ENCODE measurements around the gene CRBN. TPM values are rescaled to one million over a fixed set of nuclear protein-coding genes. Genes with fewer than 3 reads are reported as not detected.

Gene CRBN
- total and polyA plus RNA-seq, 12 donors, result 18.2 to 63.2 (median 49.6) TPM

- Histone ChIP-seq H3K4me3 (no peak overlapping the region), H3K4me1 (no peaks in the 10 kb centered on the region), H3K36me3 (no peaks in the 10 kb centered on the region), H3K27ac (no peak overlapping the region), H3K9me3 (no peaks in the 10 kb centered on the region), H3K27me3 (peaks cover 0 to 8% (median 0%) of the 10 kb centered on the region in 7 donors)
- no peak for ATAC-seq
- TF ChIP-seq CTCF (IDR thresholded peaks at IDR 0.05), result no peak
- WGBS, 2 donors, result 88% methylated on average over 6 of the region's 6 CpGs
- intact Hi-C loops (cut with DNase I), result no loop called here
- no peak for DNase-seq
Measured at GRCh38 chr3:3102751-3103150, 76.7 kb downstream of the CRBN start.

- Histone ChIP-seq H3K9me3 (no peaks in the 10 kb centered on the region), H3K4me3 (no peak overlapping the region), H3K36me3 (no peaks in the 10 kb centered on the region), H3K27ac (no peak overlapping the region), H3K27me3 (peaks cover 0 to 8% (median 0%) of the 10 kb centered on the region in 7 donors), H3K4me1 (no peaks in the 10 kb centered on the region)
- WGBS, 2 donors, result 87 to 90% methylated on average over 6 of the region's 6 CpGs
- intact Hi-C loops (cut with DNase I), result no loop called here
- ATAC-seq (no peak), DNase-seq (no peak)
- no peak for TF ChIP-seq CTCF (IDR thresholded peaks at IDR 0.05)
Measured at GRCh38 chr3:3101660-3102458, 77.6 kb downstream of the CRBN start.

Other genes starting within 250 kb of the CRBN start
- gene IL5RA, start 69.3 kb downstream of the CRBN start, total RNA-seq, result 1 to 10 TPM in 1 of 10 donors, under 1 TPM in 4, not detected in 5; 0.23 to 1.1 (median 0.27) TPM
- under 1 TPM; 0.07 to 0.15 TPM for gene IL5RA, start 69.3 kb downstream of the CRBN start, polyA plus RNA-seq
- 10 to 100 TPM in 7 of 10 donors, 1 to 10 TPM in 3; 5.8 to 14.5 (median 10.8) TPM for gene TRNT1, start 52.8 kb downstream of the CRBN start, total RNA-seq
- gene TRNT1, start 52.8 kb downstream of the CRBN start, polyA plus RNA-seq, result 10 to 100 TPM in 1 of 2 donors, 1 to 10 TPM in 1; 9.1 to 10.6 TPM

Data from heart right ventricle (tissue), 16 donors.